ENCODE results near the gene BRI3BP.
"Not testable (repeated sequence)": the region's sequence is repeated elsewhere in the genome, so short reads cannot be mapped to it uniquely, and the experiment has no call there.

The BRI3BP gene

GRCh38 chr12:125014526-125014925 lies 21.1 kb downstream of the BRI3BP start:
- no peak overlapping the region for H3K27ac ChIP-seq (ENCODE audit: low read depth, low read length)
- no peaks in the 10 kb centered on the region for H3K4me1 ChIP-seq (ENCODE audit: control insufficient read depth, insufficient read depth, low read length)
- no peak overlapping the region for H3K4me3 ChIP-seq (ENCODE audit: low read length)
- no peak overlapping the region for H3K9ac ChIP-seq (ENCODE audit: low read length)
- H3K36me3 ChIP-seq (ENCODE audit: control insufficient read depth, insufficient read depth, low read length), result peaks cover 7% of the 10 kb centered on the region
- H3K27me3 ChIP-seq (ENCODE audit: control insufficient read depth, insufficient read depth, low read length), result no peaks in the 10 kb centered on the region

- Histone ChIP-seq H3K4me1 (ENCODE audit: control insufficient read depth, insufficient read depth, low read length) (no peaks in the 10 kb centered on the region), H3K27ac (ENCODE audit: low read depth, low read length) (no peak overlapping the region), H3K27me3 (ENCODE audit: control insufficient read depth, insufficient read depth, low read length) (no peaks in the 10 kb centered on the region), H3K4me3 (ENCODE audit: low read length) (no peak overlapping the region), H3K9ac (ENCODE audit: low read length) (no peak overlapping the region), H3K36me3 (ENCODE audit: control insufficient read depth, insufficient read depth, low read length) (peaks cover 7% of the 10 kb centered on the region)
These were observed 22.4 kb downstream of the BRI3BP start for GRCh38 chr12:125015680-125016310.

- H3K27ac ChIP-seq (ENCODE audit: low read depth, low read length), result no peak overlapping the region
- H3K36me3 ChIP-seq (ENCODE audit: control insufficient read depth, insufficient read depth, low read length), result peaks cover 7% of the 10 kb centered on the region
- H3K4me3 ChIP-seq (ENCODE audit: low read length), result no peak overlapping the region
- H3K27me3 ChIP-seq (ENCODE audit: control insufficient read depth, insufficient read depth, low read length), result no peaks in the 10 kb centered on the region
- H3K9ac ChIP-seq (ENCODE audit: low read length), result no peak overlapping the region
- H3K4me1 ChIP-seq (ENCODE audit: control insufficient read depth, insufficient read depth, low read length), result no peaks in the 10 kb centered on the region
These were observed 24.4 kb downstream of the BRI3BP start for GRCh38 chr12:125017801-125018200.

- Histone ChIP-seq H3K9ac (ENCODE audit: low read length) (no peak overlapping the region), H3K36me3 (ENCODE audit: control insufficient read depth, insufficient read depth, low read length) (peaks cover 7% of the 10 kb centered on the region), H3K27ac (ENCODE audit: low read depth, low read length) (no peak overlapping the region), H3K4me3 (ENCODE audit: low read length) (no peak overlapping the region), H3K4me1 (ENCODE audit: control insufficient read depth, insufficient read depth, low read length) (no peaks in the 10 kb centered on the region), H3K27me3 (ENCODE audit: control insufficient read depth, insufficient read depth, low read length) (no peaks in the 10 kb centered on the region)
These were observed 24.9 kb downstream of the BRI3BP start for GRCh38 chr12:125018356-125018755.

- H3K36me3 ChIP-seq (ENCODE audit: control insufficient read depth, insufficient read depth, low read length), result no peaks in the 10 kb centered on the region
- no peak overlapping the region for H3K4me3 ChIP-seq (ENCODE audit: low read length)
- no peaks in the 10 kb centered on the region for H3K27me3 ChIP-seq (ENCODE audit: control insufficient read depth, insufficient read depth, low read length)
- no peak overlapping the region for H3K27ac ChIP-seq (ENCODE audit: low read depth, low read length)
- no peaks in the 10 kb centered on the region for H3K4me1 ChIP-seq (ENCODE audit: control insufficient read depth, insufficient read depth, low read length)
- no peak overlapping the region for H3K9ac ChIP-seq (ENCODE audit: low read length)
These were observed 27.7 kb downstream of the BRI3BP start for GRCh38 chr12:125021096-125021495.

GRCh38 chr12:125021771-125022170 lies 28.3 kb downstream of the BRI3BP start:
- Histone ChIP-seq H3K27me3 (ENCODE audit: control insufficient read depth, insufficient read depth, low read length) (no peaks in the 10 kb centered on the region), H3K4me1 (ENCODE audit: control insufficient read depth, insufficient read depth, low read length) (no peaks in the 10 kb centered on the region), H3K27ac (ENCODE audit: low read depth, low read length) (no peak overlapping the region), H3K9ac (ENCODE audit: low read length) (no peak overlapping the region), H3K36me3 (ENCODE audit: control insufficient read depth, insufficient read depth, low read length) (no peaks in the 10 kb centered on the region), H3K4me3 (ENCODE audit: low read length) (no peak overlapping the region)

- Histone ChIP-seq H3K36me3 (ENCODE audit: control insufficient read depth, insufficient read depth, low read length) (no peaks in the 10 kb centered on the region), H3K27me3 (ENCODE audit: control insufficient read depth, insufficient read depth, low read length) (no peaks in the 10 kb centered on the region), H3K27ac (ENCODE audit: low read depth, low read length) (no peak overlapping the region), H3K9ac (ENCODE audit: low read length) (no peak overlapping the region), H3K4me3 (ENCODE audit: low read length) (no peak overlapping the region), H3K4me1 (ENCODE audit: control insufficient read depth, insufficient read depth, low read length) (no peaks in the 10 kb centered on the region)
These were observed 29.6 kb downstream of the BRI3BP start for GRCh38 chr12:125023065-125023464.

- Histone ChIP-seq H3K36me3 (ENCODE audit: control insufficient read depth, insufficient read depth, low read length) (no peaks in the 10 kb centered on the region), H3K27ac (ENCODE audit: low read depth, low read length) (no peak overlapping the region), H3K4me3 (ENCODE audit: low read length) (no peak overlapping the region), H3K27me3 (ENCODE audit: control insufficient read depth, insufficient read depth, low read length) (no peaks in the 10 kb centered on the region), H3K4me1 (ENCODE audit: control insufficient read depth, insufficient read depth, low read length) (no peaks in the 10 kb centered on the region), H3K9ac (ENCODE audit: low read length) (no peak overlapping the region)
These were observed 31.6 kb downstream of the BRI3BP start for GRCh38 chr12:125024949-125025563.

GRCh38 chr12:125025606-125026235 lies 32.3 kb downstream of the BRI3BP start:
- Histone ChIP-seq H3K27ac (ENCODE audit: low read depth, low read length) (no peak overlapping the region), H3K4me3 (ENCODE audit: low read length) (no peak overlapping the region), H3K9ac (ENCODE audit: low read length) (no peak overlapping the region), H3K36me3 (ENCODE audit: control insufficient read depth, insufficient read depth, low read length) (no peaks in the 10 kb centered on the region), H3K4me1 (ENCODE audit: control insufficient read depth, insufficient read depth, low read length) (no peaks in the 10 kb centered on the region), H3K27me3 (ENCODE audit: control insufficient read depth, insufficient read depth, low read length) (no peaks in the 10 kb centered on the region)

- H3K9ac ChIP-seq (ENCODE audit: low read length), result no peak overlapping the region
- no peak overlapping the region for H3K27ac ChIP-seq (ENCODE audit: low read depth, low read length)
- H3K36me3 ChIP-seq (ENCODE audit: control insufficient read depth, insufficient read depth, low read length), result no peaks in the 10 kb centered on the region
- H3K4me1 ChIP-seq (ENCODE audit: control insufficient read depth, insufficient read depth, low read length), result no peaks in the 10 kb centered on the region
- no peak overlapping the region for H3K4me3 ChIP-seq (ENCODE audit: low read length)
- H3K27me3 ChIP-seq (ENCODE audit: control insufficient read depth, insufficient read depth, low read length), result no peaks in the 10 kb centered on the region
These were observed 34.7 kb downstream of the BRI3BP start for GRCh38 chr12:125028106-125028505.

- Histone ChIP-seq H3K27me3 (ENCODE audit: control insufficient read depth, insufficient read depth, low read length) (no peaks in the 10 kb centered on the region), H3K4me1 (ENCODE audit: control insufficient read depth, insufficient read depth, low read length) (no peaks in the 10 kb centered on the region), H3K27ac (ENCODE audit: low read depth, low read length) (no peak overlapping the region), H3K36me3 (ENCODE audit: control insufficient read depth, insufficient read depth, low read length) (no peaks in the 10 kb centered on the region), H3K9ac (ENCODE audit: low read length) (no peak overlapping the region), H3K4me3 (ENCODE audit: low read length) (no peak overlapping the region)
These were observed 36.4 kb downstream of the BRI3BP start for GRCh38 chr12:125029761-125030358.

- H3K9ac ChIP-seq (ENCODE audit: low read length); H3K4me1 ChIP-seq (ENCODE audit: control insufficient read depth, insufficient read depth, low read length); H3K27me3 ChIP-seq (ENCODE audit: control insufficient read depth, insufficient read depth, low read length); H3K4me3 ChIP-seq (ENCODE audit: low read length); H3K36me3 ChIP-seq (ENCODE audit: control insufficient read depth, insufficient read depth, low read length); H3K27ac ChIP-seq (ENCODE audit: low read depth, low read length): not testable (repeated sequence)
These were observed 38.0 kb downstream of the BRI3BP start for GRCh38 chr12:125031471-125031870.

Data from rectal smooth muscle tissue (tissue), 1 donor.